Suppressor macrophage treated with lipopolysaccharide for 1 hour (primary cell): ENCODE results near the gene HOXD10.

Experiments
- DNase-seq, 3 donors: peaks; one replicate each; pipeline ENCODE4 v3.0.0-alpha.2; 2020 to 2022

HOXD10 gene

GRCh38 chr2:176107731-176108181 is 8.8 kb upstream of the HOXD10 start:
- peak in 1 of 3 donors; percentile 38 for DNase-seq

GRCh38 chr2:176109192-176109901 is 7.2 kb upstream of the HOXD10 start:
- DNase-seq: no peak

GRCh38 chr2:176109946-176110345 is 6.6 kb upstream of the HOXD10 start:
- no peak for DNase-seq

GRCh38 chr2:176110415-176111308 is 5.9 kb upstream of the HOXD10 start:
- no peak for DNase-seq

- DNase-seq: peak in 2 of 3 donors; percentile 58 to 65
Observed at GRCh38 chr2:176111309-176111663, 5.3 kb upstream of the HOXD10 start.

- no peak for DNase-seq
Observed at GRCh38 chr2:176111846-176112374, 4.7 kb upstream of the HOXD10 start.

- no peak for DNase-seq
Observed at GRCh38 chr2:176112375-176113302, 3.9 kb upstream of the HOXD10 start.

GRCh38 chr2:176114120-176114929 is 2.3 kb upstream of the HOXD10 start:
- DNase-seq: no peak

- no peak for DNase-seq
Observed at GRCh38 chr2:176114930-176115625, 1.5 kb upstream of the HOXD10 start.

GRCh38 chr2:176117162-176117822 is 714 bp downstream of the HOXD10 start:
- DNase-seq: no peak

- DNase-seq: no peak
Observed at GRCh38 chr2:176117823-176118371, 1.3 kb downstream of the HOXD10 start.

- peak; percentile 45 to 74 (median 55) for DNase-seq
Observed at GRCh38 chr2:176118601-176119339, 2.2 kb downstream of the HOXD10 start.

GRCh38 chr2:176120364-176121189 is 4.0 kb downstream of the HOXD10 start:
- no peak for DNase-seq

- no peak for DNase-seq
Observed at GRCh38 chr2:176121190-176122051, 4.8 kb downstream of the HOXD10 start.

- DNase-seq: peak in 1 of 3 donors; percentile 38
Observed at GRCh38 chr2:176122052-176122682, 5.6 kb downstream of the HOXD10 start.

- DNase-seq: peak in 2 of 3 donors; percentile 38 to 47
Observed at GRCh38 chr2:176122683-176123410, 6.3 kb downstream of the HOXD10 start, which contains the start of gene HOXD9. HOXD9 (plus strand) TSS chr2:176122719; CDS start chr2:176122769, 50 bp downstream.
